Left renal pelvis (tissue), 4 donors: Measurements from ENCODE around the gene LMBR1. TPM values are rescaled to one million over a fixed set of nuclear protein-coding genes. Genes with fewer than 3 reads are reported as not detected.
"Not testable (repeated sequence)": the region's sequence is repeated elsewhere in the genome, so short reads cannot be mapped to it uniquely, and the experiment has no call there.

ENCODE experiments used
- DNase-seq, 4 donors: peaks; one replicate each; pipeline ENCODE4 v3.0.0-alpha.2; 2013; ENCODE audit warnings: low read depth in 4 of 4, low spot score in 3 of 4
- polyA plus RNA-seq, 4 donors: library from polyadenylated mRNA; unstranded; fragments of 120-200 nt; gene quantifications; one replicate each; pipeline ENCODE4 v1.2.1, GENCODE V29; 2013; ENCODE audit not compliant: insufficient read length in 4 of 4

Gene LMBR1
- polyA plus RNA-seq, 4 donors = 39.0 to 53.7 (median 47.3) TPM

DNA sequence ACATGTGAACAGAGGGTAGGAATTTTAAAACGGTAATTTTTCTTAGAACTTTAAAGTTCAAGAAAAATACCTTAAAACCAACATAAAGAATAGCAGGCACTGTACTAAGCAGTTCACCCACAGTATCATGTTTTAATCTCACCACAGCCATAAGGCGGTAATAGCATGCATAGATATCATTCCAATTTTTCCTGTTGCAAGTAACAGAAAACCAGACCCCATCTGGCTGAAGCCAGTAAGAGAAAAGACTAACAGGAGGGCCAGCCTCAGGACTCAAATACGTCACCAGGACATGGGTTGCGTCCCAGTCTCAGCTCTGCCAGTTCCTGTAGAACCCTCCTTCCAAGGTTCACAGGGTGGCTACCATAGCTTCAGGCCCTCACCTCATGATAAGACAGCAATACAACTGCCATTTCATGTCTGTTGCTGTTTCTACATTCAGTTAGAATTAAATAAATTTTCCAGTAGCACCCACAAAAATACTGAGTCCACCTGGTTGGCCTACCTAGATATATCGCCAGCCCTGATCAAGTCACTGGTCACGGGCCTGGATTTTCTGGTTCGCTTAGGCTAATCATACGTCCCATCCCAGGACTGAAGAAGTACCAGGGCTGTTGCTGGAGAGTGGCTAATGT, 254.4 kb downstream of the LMBR1 start:
- no peak for DNase-seq

DNA sequence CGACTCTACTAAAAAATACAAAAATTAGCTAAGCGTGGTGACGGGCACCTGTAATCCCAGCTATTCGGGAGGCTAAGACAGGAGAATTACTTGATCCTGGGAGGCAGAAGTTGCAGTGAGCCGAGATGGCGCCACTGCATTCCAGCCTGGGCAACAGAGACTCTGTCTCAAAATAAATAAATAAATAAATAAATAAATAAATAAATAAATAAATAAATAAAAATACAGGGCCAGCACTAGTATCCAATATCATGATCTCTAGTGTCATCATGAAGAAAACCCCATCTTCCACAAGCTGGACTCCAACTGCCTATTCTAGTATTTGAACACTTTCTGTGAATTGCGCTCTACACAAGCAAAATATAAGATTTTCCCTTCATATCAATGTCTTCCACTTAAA, 255.9 kb downstream of the LMBR1 start:
- not testable (repeated sequence) for DNase-seq

DNA sequence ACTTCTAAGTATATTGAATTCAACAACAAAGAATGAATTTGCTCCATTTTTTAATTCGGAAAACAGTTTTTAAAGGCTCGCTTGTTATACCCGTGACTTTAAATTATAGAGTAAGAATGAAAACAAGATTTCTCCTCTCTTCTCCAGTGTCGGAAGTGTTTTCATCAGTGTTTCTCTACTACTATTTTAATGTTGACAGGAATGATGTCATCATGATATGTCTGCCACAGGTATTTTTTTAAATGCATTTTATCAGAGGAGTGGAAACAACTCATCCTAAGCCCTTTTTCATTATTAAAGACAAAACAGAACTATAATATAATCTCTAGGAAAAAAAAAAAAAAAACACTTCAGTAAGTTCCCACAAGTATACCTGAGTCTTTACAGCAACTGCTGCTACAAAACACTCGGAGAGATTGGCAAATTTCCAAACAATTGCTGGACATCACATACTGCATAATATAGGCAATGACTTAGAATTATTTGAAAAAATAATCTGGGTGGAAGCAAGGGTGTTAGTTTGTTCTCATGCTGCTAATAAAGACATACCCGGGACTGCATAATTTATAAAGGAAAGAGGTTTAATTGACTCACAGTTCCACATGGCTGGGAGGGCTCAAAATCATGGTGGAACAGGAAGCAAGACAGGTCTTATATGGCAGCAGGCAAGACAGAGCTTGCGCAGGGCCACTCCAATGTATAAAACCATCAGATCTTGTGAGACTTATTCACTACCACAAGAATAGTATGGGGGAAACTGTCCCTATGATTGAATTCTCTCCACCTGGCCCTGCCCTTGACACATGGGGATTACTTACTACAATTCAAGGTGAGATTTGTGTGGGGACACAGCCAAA, 257.2 kb downstream of the LMBR1 start:
- DNase-seq = no peak

DNA sequence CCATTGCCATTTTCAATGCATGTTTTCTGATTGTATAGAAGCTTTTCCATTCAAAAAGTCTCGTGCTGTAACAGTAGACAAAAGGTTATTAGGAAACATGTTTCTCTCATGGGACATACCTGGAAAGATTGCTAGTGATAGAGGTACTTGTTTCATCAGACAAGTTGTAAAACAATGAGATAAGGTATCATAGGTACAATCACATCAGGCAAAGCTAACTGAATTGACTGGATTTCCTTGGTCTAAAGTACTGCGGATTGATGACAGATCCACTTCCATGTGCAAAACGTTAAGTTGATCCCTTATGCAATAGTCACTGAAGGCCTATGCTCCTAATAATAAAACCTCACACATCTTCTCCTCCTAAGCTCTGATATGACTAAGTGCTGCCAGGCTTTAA, 258.9 kb downstream of the LMBR1 start:
- no peak for DNase-seq

DNA sequence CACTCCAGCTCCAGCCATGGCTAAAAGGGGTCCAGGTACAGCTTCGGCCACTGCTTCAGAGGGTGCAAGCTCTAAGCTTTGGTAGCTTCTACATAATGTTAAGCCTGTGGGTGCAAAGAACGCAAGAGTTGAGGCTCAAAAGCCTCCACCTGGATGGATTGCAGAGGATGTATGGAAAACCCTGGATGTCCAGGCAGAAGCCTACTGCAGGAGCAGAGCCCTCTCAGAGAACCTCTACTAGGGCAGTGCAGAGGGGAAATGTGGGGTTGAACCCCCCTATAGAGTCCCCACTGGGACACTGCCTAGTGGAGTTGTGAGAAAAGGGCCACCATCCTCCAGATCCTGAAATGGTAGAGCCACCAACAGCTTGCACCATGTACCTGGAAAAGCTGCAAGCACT, 263.1 kb downstream of the LMBR1 start:
- DNase-seq = no peak

DNA sequence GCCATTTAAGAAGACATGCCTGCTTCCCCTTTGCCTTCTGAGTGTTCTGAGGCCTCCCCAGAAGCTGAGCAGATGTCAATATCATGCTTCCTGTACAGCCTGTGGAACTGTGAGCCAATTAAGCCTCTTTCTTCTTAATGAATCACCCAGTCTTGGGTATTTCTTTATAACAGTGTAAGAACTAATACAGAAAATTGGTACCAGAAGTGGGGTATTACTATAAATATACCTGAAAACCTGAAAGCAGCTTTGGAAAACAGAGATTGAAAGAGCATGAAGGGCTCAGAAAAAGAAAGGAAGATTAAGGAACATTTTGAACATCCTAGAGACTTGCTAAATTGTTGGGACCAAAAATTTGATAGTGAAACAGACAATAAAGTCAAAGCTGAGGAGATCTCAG, 264.4 kb downstream of the LMBR1 start:
- DNase-seq = no peak

Other genes starting within 250 kb of the LMBR1 start
- gene NOM1, start 56.5 kb upstream of the LMBR1 start, polyA plus RNA-seq = 10 to 100 TPM; 15.2 to 27.9 (median 21.1) TPM
- under 1 TPM in 2 of 4 donors, not detected in 2; 0.14 to 0.32 TPM for gene MNX1, start 117.5 kb upstream of the LMBR1 start, polyA plus RNA-seq
- gene UBE3C, start 245.7 kb upstream of the LMBR1 start, polyA plus RNA-seq = 10 to 100 TPM; 39.6 to 45.3 (median 40.6) TPM